Spinal cord (tissue), 10 donors: Measurements from ENCODE around the gene MTHFSD. TPM values are rescaled to one million over a fixed set of nuclear protein-coding genes. Genes with fewer than 3 reads are reported as not detected.
A peak's percentile ranks its signal among the peaks of the same experiment; 100 is the strongest.

Experiments used
- DNase-seq, 6 donors: peaks; one replicate each; pipeline versions ENCODE4 v3.0.0 to v3.0.0-alpha.2; 2013 to 2015; ENCODE audit warnings: low spot score in 6 of 6, low read depth in 4 of 6
- H3K27ac ChIP-seq: one replicate; pipeline ENCODE4 v1.5.1; 2013; ENCODE audit warnings: low read depth, low read length, control low read depth
- H3K27me3 ChIP-seq: one replicate; pipeline ENCODE4 v1.6.1; 2013; ENCODE audit warnings: low read length; ENCODE audit not compliant: control insufficient read depth, insufficient read depth
- H3K36me3 ChIP-seq: one replicate; pipeline ENCODE4 v1.6.1; 2013; ENCODE audit warnings: low read length; ENCODE audit not compliant: control insufficient read depth, insufficient read depth
- H3K4me1 ChIP-seq: one replicate; pipeline ENCODE4 v1.6.1; 2013; ENCODE audit warnings: low read length; ENCODE audit not compliant: control insufficient read depth, insufficient read depth
- H3K4me3 ChIP-seq: one replicate; pipeline ENCODE4 v1.5.1; 2013; ENCODE audit warnings: low read depth, low read length, control low read depth
- H3K9me3 ChIP-seq: one replicate; pipeline ENCODE4 v1.6.1; 2013; ENCODE audit warnings: low read length; ENCODE audit not compliant: control insufficient read depth, insufficient read depth
- WGBS: methylation state at CpG from one replicate; pipeline ENCODE4 v1.1.5; 2013; ENCODE audit warnings: missing lambda C conversion rate; ENCODE audit not compliant: insufficient coverage; 5-methylcytosine and 5-hydroxymethylcytosine counted together
- polyA plus RNA-seq, 2 donors: library from polyadenylated mRNA; unstranded; fragments of 120-200 nt; gene quantifications; one replicate each; pipeline ENCODE4 v1.2.1, GENCODE V29; 2013; ENCODE audit not compliant: insufficient read length in 2 of 2
- total RNA-seq, 2 donors: library from RNA; depleted of rRNA in 1 of 2; stranded (reverse); fragments of 120-200 nt in 1 of 2; fragments of >200 nt in 1 of 2; gene quantifications; one replicate each; pipeline versions ENCODE4 v1.2.3 to v1.2.4, GENCODE V29; 2013 to 2014
- donor health status: healthy.

Gene MTHFSD
- total and polyA plus RNA-seq, 4 donors, result 16.2 to 20.6 (median 19.5) TPM

DNA sequence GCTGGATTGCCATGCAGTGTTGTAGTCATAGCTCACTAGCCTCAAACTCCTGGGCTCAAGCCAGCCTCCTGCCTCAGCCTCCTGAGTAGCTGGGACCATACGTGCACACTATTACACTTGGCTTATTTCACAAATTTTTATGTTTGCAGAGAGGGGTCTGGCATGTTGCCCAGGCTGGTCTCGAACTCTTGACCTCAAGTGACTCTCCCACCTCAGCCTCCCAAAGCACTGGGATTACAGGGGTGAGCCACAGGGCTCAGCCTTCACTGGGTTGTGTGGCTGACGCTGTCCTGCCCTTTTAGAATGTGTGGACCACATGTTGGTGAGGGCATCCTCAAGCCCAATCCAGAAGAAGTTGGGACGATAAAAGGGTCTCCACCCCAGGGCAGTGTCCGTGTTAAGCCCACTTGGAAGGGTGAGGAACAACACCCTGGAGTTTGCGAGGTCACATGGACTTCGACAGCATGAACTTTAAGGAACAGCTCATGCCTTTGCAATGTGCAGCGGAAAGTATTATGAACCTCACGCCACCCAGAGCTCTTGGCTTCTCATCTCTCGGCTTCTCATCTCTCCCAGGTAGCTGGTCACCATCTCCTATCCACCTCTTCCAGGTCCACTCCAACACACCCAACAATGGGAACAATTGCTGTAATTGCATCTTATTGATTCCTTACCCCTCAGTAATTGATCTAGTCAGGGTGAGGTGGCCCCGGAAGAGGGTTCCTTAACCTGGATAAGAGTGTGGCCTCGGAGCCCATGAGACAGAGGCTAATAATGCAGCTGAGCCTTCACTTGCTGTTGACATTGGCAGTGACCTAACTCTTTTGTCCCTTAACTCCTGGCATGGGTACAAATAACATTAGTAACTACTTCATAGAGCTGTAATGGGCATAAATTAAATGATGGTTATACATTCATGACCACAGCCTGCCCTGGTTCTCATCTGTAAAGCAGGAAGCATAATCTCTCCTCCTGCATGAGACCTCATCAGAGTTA, 30.0 kb upstream of the MTHFSD start:
- peaks cover 31% of the 10 kb centered on the region for H3K27me3 ChIP-seq
- DNase-seq, result no peak
- no peak overlapping the region for H3K4me3 ChIP-seq
- H3K9me3 ChIP-seq, result no peaks in the 10 kb centered on the region
- 82% methylated on average over 7 of the region's 12 CpGs for WGBS
- peak overlapping the region; percentile 67 for H3K27ac ChIP-seq
- peaks cover 3% of the 10 kb centered on the region for H3K4me1 ChIP-seq
- no peaks in the 10 kb centered on the region for H3K36me3 ChIP-seq

DNA sequence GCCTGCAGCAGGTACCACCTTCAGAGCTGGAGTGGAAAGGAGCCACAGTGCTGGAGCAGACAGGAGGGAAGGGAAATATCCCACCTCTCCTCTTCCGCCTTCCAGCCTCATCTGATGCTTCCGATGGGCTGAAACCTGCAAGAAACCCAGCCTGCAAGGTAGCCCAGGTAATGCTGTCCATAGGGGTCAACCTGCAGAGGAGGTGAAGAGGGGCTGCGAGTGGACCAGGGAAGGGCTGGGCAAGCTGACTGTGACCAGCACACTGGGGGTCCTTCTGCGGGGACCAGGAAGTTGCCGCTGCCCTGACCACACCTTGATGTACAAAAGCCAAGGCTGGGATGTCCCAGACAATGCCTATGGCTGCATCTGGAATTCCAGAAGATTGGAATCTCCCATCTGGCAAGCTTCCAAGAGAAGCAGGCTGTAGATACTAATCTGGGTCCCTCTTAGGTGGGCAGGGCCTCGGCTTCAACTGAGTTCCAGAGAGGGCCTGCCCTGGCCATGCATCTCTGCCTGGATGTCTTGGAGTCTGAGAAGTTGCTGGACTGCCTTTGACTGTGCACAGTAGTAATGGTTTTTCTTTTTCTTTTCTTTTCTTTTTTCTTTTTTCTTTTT, 29.1 kb upstream of the MTHFSD start:
- Histone ChIP-seq H3K4me3 (no peak overlapping the region), H3K4me1 (peaks cover 11% of the 10 kb centered on the region), H3K27ac (peak overlapping the region; percentile 33), H3K36me3 (no peaks in the 10 kb centered on the region), H3K27me3 (peaks cover 39% of the 10 kb centered on the region), H3K9me3 (no peaks in the 10 kb centered on the region)
- peak in 1 of 6 donors; percentile 17 for DNase-seq
- WGBS, result 71% methylated on average over 6 of the region's 6 CpGs

DNA sequence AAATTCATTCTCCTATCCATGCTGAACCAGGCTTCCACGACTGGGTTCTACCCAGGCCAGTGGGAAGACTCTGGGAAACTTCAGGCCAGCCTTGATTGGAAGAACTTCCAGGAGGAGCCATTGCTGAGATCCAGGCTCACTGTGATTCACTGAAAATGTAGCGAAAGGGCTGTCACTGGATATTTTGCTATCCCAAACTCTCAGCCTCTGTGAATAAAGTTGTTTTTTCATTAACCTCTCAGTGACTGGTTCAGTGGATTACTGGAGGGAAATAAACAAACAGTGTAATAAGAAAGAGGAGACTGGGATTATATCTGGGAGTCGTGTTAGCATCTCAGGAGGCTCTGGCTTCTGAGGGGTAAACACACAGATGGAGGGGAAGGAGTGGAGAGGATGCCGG, 26.4 kb upstream of the MTHFSD start:
- Histone ChIP-seq H3K36me3 (no peaks in the 10 kb centered on the region), H3K27ac (peak overlapping the region; percentile 58), H3K9me3 (no peaks in the 10 kb centered on the region), H3K27me3 (peaks cover 62% of the 10 kb centered on the region), H3K4me3 (peak overlapping the region; percentile 26), H3K4me1 (peaks cover 30% of the 10 kb centered on the region)
- 39% methylated on average over 3 of the region's 4 CpGs for WGBS
- DNase-seq, result peak in 1 of 6 donors; percentile 17

DNA sequence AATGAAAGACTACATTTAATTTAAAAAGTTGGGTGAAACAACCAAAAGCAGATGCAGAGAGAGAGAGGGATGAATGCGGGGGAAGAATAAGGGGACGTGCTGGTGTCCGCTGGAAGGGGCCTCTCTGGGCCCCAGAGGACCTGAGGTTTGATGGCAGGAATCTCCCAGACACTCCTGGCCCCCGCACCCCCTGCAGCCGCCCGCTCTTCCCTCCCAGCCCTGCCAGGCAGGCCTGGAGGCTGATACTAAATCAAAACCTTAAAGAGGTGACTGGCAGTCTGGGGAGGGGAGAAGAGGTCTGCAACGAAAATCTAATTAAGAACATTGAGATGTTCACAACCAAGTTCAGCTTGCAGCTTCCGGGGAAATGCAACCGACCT, 25.7 kb upstream of the MTHFSD start:
- H3K27me3 ChIP-seq, result peaks cover 67% of the 10 kb centered on the region
- H3K4me1 ChIP-seq, result peaks cover 37% of the 10 kb centered on the region
- WGBS, result 37% methylated on average over 5 of the region's 9 CpGs
- DNase-seq, result no peak
- no peaks in the 10 kb centered on the region for H3K36me3 ChIP-seq
- H3K9me3 ChIP-seq, result no peaks in the 10 kb centered on the region
- peak overlapping the region; percentile 58 for H3K27ac ChIP-seq
- peak overlapping the region; percentile 26 for H3K4me3 ChIP-seq

DNA sequence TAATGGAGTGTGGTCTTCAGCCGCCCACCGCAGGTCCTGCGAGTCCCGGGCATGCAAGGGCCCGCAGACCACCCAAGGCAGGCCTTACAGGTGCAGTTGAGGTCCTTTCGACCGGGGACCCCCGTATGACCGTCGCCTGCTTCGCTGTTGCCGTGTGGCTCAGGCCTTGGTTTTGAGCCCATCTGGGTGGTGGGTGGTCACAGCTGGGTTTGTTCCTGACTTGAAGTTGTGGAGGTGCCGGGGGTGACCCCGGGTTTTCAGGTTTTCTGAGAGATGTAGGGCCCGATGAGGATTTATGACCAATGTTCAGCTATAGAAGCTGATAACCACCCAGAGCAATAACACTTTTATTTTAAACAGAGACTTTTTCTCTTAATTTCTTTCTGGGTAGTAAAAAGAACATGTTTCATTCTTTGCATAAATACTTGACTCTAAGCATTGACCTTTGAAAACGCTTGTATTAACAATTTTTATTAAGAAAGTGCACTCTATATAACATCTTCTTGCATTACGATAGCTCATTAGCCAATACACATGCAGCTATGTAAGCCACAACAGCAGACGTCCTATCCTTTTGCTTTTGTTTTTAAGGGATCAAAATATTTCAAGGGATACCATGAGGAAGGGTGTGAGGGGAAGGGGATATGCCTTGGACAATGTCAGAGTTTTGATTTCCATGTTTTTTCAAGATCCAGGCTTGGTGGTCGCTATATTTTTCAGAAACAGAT, 25.2 kb upstream of the MTHFSD start:
- WGBS, result 22% methylated on average over 12 of the region's 19 CpGs
- Histone ChIP-seq H3K4me3 (peak overlapping the region; percentile 26), H3K36me3 (no peaks in the 10 kb centered on the region), H3K27ac (peak overlapping the region; percentile 58), H3K9me3 (no peaks in the 10 kb centered on the region), H3K27me3 (peaks cover 73% of the 10 kb centered on the region), H3K4me1 (peaks cover 42% of the 10 kb centered on the region)
- DNase-seq, result no peak

DNA sequence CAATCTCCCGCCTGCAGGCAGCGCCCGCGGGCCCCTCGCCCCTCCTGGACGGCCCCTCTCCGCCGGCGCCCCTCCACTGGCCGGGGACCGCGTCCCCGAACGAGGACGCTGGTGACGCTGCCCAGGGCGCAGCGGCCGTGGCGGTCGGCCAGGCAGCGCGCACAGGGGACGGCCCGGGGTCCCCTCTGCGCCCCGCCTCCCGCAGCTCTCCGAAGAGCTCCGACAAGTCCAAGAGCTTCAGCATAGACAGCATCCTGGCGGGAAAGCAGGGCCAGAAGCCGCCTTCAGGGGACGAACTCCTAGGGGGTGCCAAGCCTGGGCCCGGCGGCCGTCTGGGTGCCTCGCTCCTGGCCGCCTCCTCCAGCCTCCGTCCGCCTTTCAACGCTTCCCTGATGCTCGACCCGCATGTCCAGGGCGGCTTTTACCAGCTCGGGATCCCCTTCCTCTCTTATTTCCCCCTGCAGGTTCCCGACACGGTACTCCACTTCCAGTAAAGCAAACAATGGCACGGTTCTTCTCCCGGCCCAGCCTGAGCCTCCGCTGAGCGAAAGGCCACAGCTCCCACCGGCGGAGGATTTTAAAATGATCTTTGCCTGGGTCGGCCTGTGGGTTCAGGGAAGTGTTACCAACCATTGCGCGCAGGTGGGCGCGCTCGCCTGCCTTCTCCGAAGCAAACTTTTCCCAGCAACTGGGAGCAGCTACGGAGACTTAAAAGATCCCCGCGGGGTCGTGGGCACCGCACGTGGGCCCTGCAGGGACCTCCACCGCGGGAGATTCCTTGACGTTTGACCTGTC, 24.4 kb upstream of the MTHFSD start:
- H3K27me3 ChIP-seq, result peaks cover 80% of the 10 kb centered on the region
- H3K9me3 ChIP-seq, result no peaks in the 10 kb centered on the region
- DNase-seq, result peak in 1 of 6 donors; percentile 18
- H3K36me3 ChIP-seq, result no peaks in the 10 kb centered on the region
- peak overlapping the region; percentile 58 for H3K27ac ChIP-seq
- H3K4me1 ChIP-seq, result peaks cover 43% of the 10 kb centered on the region
- H3K4me3 ChIP-seq, result peak overlapping the region; percentile 26
- 1% methylated on average over 69 of the region's 69 CpGs for WGBS

DNA sequence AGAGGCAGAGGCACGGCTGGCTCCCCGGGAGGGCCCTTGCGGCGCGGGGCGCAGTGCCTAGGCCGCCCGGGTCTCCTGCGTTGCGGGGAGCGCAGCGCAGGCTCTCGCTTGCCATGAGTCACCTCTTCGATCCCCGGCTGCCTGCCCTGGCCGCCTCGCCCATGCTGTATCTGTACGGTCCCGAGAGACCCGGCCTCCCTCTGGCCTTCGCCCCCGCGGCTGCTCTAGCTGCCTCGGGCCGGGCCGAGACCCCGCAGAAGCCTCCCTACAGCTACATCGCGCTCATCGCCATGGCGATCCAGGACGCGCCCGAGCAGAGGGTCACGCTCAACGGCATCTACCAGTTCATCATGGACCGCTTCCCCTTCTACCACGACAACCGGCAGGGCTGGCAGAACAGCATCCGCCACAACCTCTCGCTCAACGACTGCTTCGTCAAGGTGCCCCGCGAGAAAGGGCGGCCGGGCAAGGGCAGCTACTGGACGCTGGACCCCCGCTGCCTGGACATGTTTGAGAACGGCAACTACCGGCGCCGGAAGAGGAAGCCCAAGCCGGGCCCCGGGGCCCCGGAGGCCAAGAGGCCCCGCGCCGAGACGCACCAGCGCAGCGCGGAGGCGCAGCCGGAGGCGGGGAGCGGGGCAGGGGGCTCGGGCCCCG, 23.7 kb upstream of the MTHFSD start:
- peak overlapping the region; percentile 87 for H3K27ac ChIP-seq
- peak in 2 of 6 donors; percentile 30 to 34 for DNase-seq
- H3K9me3 ChIP-seq, result no peaks in the 10 kb centered on the region
- under 1% methylated on average over 69 of the region's 69 CpGs for WGBS
- H3K4me1 ChIP-seq, result peaks cover 40% of the 10 kb centered on the region
- no peaks in the 10 kb centered on the region for H3K36me3 ChIP-seq
- peak overlapping the region; percentile 11 for H3K4me3 ChIP-seq
- H3K27me3 ChIP-seq, result peaks cover 83% of the 10 kb centered on the region

DNA sequence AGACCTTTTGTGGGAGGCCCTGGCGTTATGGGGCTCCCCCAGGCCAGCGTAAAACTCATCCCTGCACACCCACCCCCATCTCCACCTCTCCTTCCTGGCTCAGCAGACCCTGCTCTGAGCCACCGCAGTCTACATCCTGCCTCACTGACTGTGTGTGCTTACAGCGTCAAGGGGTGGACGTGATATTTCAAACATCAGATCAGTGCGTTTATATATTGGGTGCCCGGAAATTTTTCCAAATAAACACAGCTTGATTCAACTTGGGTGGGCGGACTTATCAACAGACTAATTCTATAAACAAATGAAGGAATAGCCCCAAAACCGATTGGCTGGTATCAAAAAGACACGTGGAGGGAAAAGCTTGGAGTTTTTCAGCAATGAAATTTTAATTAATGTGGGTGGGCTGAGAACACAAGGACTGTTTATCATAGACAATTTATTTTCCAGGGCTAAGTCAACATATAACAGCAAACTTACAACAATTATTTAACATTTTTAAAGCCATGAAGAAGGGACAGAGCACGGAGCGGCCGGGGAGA, 23.1 kb upstream of the MTHFSD start, which contains the start of gene FOXL1:
TSS of gene FOXL1 (plus strand) at position 489 of the 539 bp plus-strand sequence. CDS start 175 bp downstream, outside the sequence.
- peaks cover 40% of the 10 kb centered on the region for H3K4me1 ChIP-seq
- H3K27me3 ChIP-seq, result peaks cover 87% of the 10 kb centered on the region
- peak within 1 kb of the TSS; percentile 55 for H3K4me3 ChIP-seq
- WGBS, result 21% methylated on average over 4 of the region's 13 CpGs
- no peaks in the 10 kb centered on the region for H3K9me3 ChIP-seq
- no peaks in the 10 kb centered on the region for H3K36me3 ChIP-seq
- peak in 1 of 6 donors; percentile 69 for DNase-seq
- H3K27ac ChIP-seq, result peak within 1 kb of the TSS; percentile 87
